Activated naive CD4-positive, alpha-beta T cell treated with anti-CD3 and anti-CD28 coated beads for 36 hours (primary cell): ENCODE results near the gene TTLL9. TPM values are rescaled to one million over a fixed set of nuclear protein-coding genes. Genes with fewer than 3 reads are reported as not detected.

Experiments used
- CTCF ChIA-PET: fragments of 350-600 bp; sonication (Branson Sonifier 250); formaldehyde crosslinking; loops from one replicate; lab custom pipeline; 2021; ENCODE audit warnings: antibody characterized with exemption; lab: Charles Lee
- DNase-seq: peaks from one replicate; pipeline ENCODE4 v3.0.0-alpha.2; 2020
- H3K27ac Mint-ChIP-seq: one replicate; pipeline ENCODE4 v1.8.0; 2021; ENCODE audit warnings: mild to moderate bottlenecking, mixed read lengths
- H3K27me3 Mint-ChIP-seq: one replicate; pipeline ENCODE4 v1.8.0; 2021; ENCODE audit warnings: low read depth, mixed read lengths
- H3K36me3 Mint-ChIP-seq: one replicate; pipeline ENCODE4 v1.8.0; 2021; ENCODE audit warnings: low read depth, mixed read lengths
- H3K4me1 Mint-ChIP-seq: one replicate; pipeline ENCODE4 v1.8.0; 2021; ENCODE audit warnings: low read depth, mixed read lengths
- H3K4me3 Mint-ChIP-seq: one replicate; pipeline ENCODE4 v1.8.0; 2021; ENCODE audit warnings: mild to moderate bottlenecking, moderate library complexity, mixed read lengths
- H3K9me3 Mint-ChIP-seq: one replicate; pipeline ENCODE4 v1.8.0; 2021; ENCODE audit warnings: mixed read lengths
- intact Hi-C: fragments of 100-400 bp; cut with micrococcal nuclease; formaldehyde crosslinking; loops from one replicate; pipeline ENCODE4 v1.15.1; 2023
- total RNA-seq, 2 experiments: library from RNA; stranded (reverse); gene quantifications; one replicate each; pipeline ENCODE4 v1.2.3, GENCODE V29; 2021

The TTLL9 gene
- total RNA-seq, 2 experiments from 2014 or later: not detected

- intact Hi-C loops: no loop called here
- no peak for DNase-seq
- no peaks in the 10 kb centered on the region for H3K9me3 Mint-ChIP-seq
- H3K27me3 Mint-ChIP-seq: peaks cover 5% of the 10 kb centered on the region
- no peaks in the 10 kb centered on the region for H3K36me3 Mint-ChIP-seq
- no peak overlapping the region for H3K4me3 Mint-ChIP-seq
- CTCF ChIA-PET: interaction anchor here (0.7 kb wide), 1 partner anchor 48 kb away, joined by 3 read pairs; no protein-coding TSS in a partner anchor
- H3K27ac Mint-ChIP-seq: no peak overlapping the region
- H3K4me1 Mint-ChIP-seq: no peaks in the 10 kb centered on the region
These were observed 118.1 kb downstream of the TTLL9 start for GRCh38 chr20:31988430-31989015.

- CTCF ChIA-PET: no interaction called here
- intact Hi-C loops: no loop called here
These were observed 118.7 kb downstream of the TTLL9 start for GRCh38 chr20:31989030-31989645.

GRCh38 chr20:31990641-31991338, 120.4 kb downstream of the TTLL9 start:
- H3K36me3 Mint-ChIP-seq: no peaks in the 10 kb centered on the region
- CTCF ChIA-PET: interaction anchor here (0.6 to 0.7 kb wide), 2 partner anchors 108 to 138 kb away, joined by 3 read pairs; no protein-coding TSS in a partner anchor
- peaks cover 19% of the 10 kb centered on the region for H3K27me3 Mint-ChIP-seq
- no peak overlapping the region for H3K27ac Mint-ChIP-seq
- no peaks in the 10 kb centered on the region for H3K4me1 Mint-ChIP-seq
- intact Hi-C loops: no loop called here
- H3K9me3 Mint-ChIP-seq: no peaks in the 10 kb centered on the region
- no peak overlapping the region for H3K4me3 Mint-ChIP-seq
- no peak for DNase-seq

More at GRCh38 chr20:31989030-31989645, 118.7 kb downstream of the TTLL9 start:
- Mint-ChIP-seq H3K4me1 (no peaks in the 10 kb centered on the region), H3K4me3 (no peak overlapping the region), H3K27me3 (peaks cover 10% of the 10 kb centered on the region), H3K36me3 (no peaks in the 10 kb centered on the region), H3K9me3 (no peaks in the 10 kb centered on the region), H3K27ac (no peak overlapping the region)
- DNase-seq: no peak

- H3K4me3 Mint-ChIP-seq: no peak overlapping the region
- DNase-seq: no peak
- no peaks in the 10 kb centered on the region for H3K4me1 Mint-ChIP-seq
- intact Hi-C loops: no loop called here
- CTCF ChIA-PET: no interaction called here
- peaks cover 24% of the 10 kb centered on the region for H3K27me3 Mint-ChIP-seq
- H3K9me3 Mint-ChIP-seq: no peaks in the 10 kb centered on the region
- no peaks in the 10 kb centered on the region for H3K36me3 Mint-ChIP-seq
- no peak overlapping the region for H3K27ac Mint-ChIP-seq
These were observed 120.9 kb downstream of the TTLL9 start for GRCh38 chr20:31991339-31991705.

- CTCF ChIA-PET: no interaction called here
- H3K36me3 Mint-ChIP-seq: no peaks in the 10 kb centered on the region
- no peaks in the 10 kb centered on the region for H3K9me3 Mint-ChIP-seq
- no peak for DNase-seq
- intact Hi-C loops: no loop called here
- H3K4me1 Mint-ChIP-seq: no peaks in the 10 kb centered on the region
- peaks cover 29% of the 10 kb centered on the region for H3K27me3 Mint-ChIP-seq
- no peak overlapping the region for H3K27ac Mint-ChIP-seq
- H3K4me3 Mint-ChIP-seq: no peak overlapping the region
These were observed 121.7 kb downstream of the TTLL9 start for GRCh38 chr20:31992086-31992485.

Other genes with a start within 250 kb of the TTLL9 start
- gene COX4I2, start 232.7 kb upstream of the TTLL9 start, total RNA-seq: not detected
- 10 to 100 TPM; 87.9 to 89.2 TPM for gene BCL2L1, start 147.8 kb upstream of the TTLL9 start, total RNA-seq
- gene TPX2, start 131.3 kb upstream of the TTLL9 start, total RNA-seq: 100 to 1,000 TPM; 166 to 175 TPM
- under 1 TPM in 1 of 2 experiments, not detected in 1; 0.17 TPM for gene MYLK2, start 51.3 kb upstream of the TTLL9 start, total RNA-seq
- not detected for gene FOXS1, start 25.0 kb upstream of the TTLL9 start, total RNA-seq
- gene DUSP15, start 107 bp upstream of the TTLL9 start, total RNA-seq: not detected
- gene PDRG1, start 81.4 kb downstream of the TTLL9 start, total RNA-seq: 10 to 100 TPM; 17.4 to 19.3 TPM
- under 1 TPM; 0.02 TPM for gene XKR7, start 97.5 kb downstream of the TTLL9 start, total RNA-seq
- not detected for gene CCM2L, start 139.8 kb downstream of the TTLL9 start, total RNA-seq
- gene HCK, start 181.6 kb downstream of the TTLL9 start, total RNA-seq: not detected
- 10 to 100 TPM; 37.9 to 39.1 TPM for gene TM9SF4, start 239.1 kb downstream of the TTLL9 start, total RNA-seq